ENCODE results near the gene PTPRS.
"Not testable (repeated sequence)": the region's sequence is repeated elsewhere in the genome, so short reads cannot be mapped to it uniquely, and the experiment has no call there.

Gene PTPRS

GRCh38 chr19:5328407-5328806, 12.2 kb downstream of the PTPRS start:
- not testable (repeated sequence) for H3K9ac ChIP-seq (ENCODE audit: low read depth, low read length); H3K9me3 ChIP-seq (ENCODE audit: control insufficient read depth, insufficient read depth, low read length); H3K4me1 ChIP-seq (ENCODE audit: control insufficient read depth, insufficient read depth, low read length); H3K4me3 ChIP-seq (ENCODE audit: low read depth, low read length); H3K27me3 ChIP-seq (ENCODE audit: control insufficient read depth, insufficient read depth, low read length)
- peaks cover 16% of the 10 kb centered on the region for H3K36me3 ChIP-seq (ENCODE audit: control insufficient read depth, insufficient read depth, low read length)

DNA sequence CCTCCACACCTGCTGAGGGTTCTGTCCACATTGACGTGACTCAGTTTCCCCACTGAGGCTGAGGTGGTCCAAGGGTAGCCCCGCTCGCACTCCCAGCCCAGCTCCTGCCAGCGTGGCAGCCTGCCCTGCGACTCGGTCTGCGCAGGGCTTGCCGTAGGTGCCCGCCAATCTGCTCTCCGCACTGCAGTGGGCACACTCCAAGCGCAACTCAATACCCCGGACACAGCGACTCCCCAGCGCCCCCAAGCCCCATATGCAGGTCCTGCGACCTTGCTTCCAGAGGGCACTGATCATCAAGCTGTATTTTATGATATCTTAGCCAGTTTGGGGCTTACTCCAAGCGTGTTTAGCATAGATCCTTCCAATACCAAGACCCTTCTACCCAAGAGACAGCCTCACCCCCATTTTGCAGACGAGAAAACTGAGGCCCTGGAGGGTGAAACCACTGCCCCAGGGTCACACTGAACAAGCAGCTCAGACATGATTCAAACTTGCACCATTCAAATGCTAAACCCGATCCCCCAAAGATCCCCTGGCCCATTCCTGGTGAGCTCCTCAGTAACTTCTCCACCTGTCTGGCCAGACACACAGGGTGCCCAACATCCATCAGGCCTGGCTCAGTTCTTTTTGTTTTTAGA, 13.5 kb downstream of the PTPRS start:
- H3K36me3 ChIP-seq (ENCODE audit: control insufficient read depth, insufficient read depth, low read length): peaks cover 13% of the 10 kb centered on the region
- H3K4me3 ChIP-seq (ENCODE audit: low read depth, low read length): no peak overlapping the region
- H3K27me3 ChIP-seq (ENCODE audit: control insufficient read depth, insufficient read depth, low read length): no peaks in the 10 kb centered on the region
- H3K9ac ChIP-seq (ENCODE audit: low read depth, low read length): no peak overlapping the region
- no peaks in the 10 kb centered on the region for H3K9me3 ChIP-seq (ENCODE audit: control insufficient read depth, insufficient read depth, low read length)
- H3K4me1 ChIP-seq (ENCODE audit: control insufficient read depth, insufficient read depth, low read length): no peaks in the 10 kb centered on the region

GRCh38 chr19:5326545-5326944, 14.1 kb downstream of the PTPRS start:
- Histone ChIP-seq H3K27me3 (ENCODE audit: control insufficient read depth, insufficient read depth, low read length) (no peaks in the 10 kb centered on the region), H3K9ac (ENCODE audit: low read depth, low read length) (no peak overlapping the region), H3K4me3 (ENCODE audit: low read depth, low read length) (no peak overlapping the region), H3K9me3 (ENCODE audit: control insufficient read depth, insufficient read depth, low read length) (no peaks in the 10 kb centered on the region), H3K36me3 (ENCODE audit: control insufficient read depth, insufficient read depth, low read length) (peaks cover 13% of the 10 kb centered on the region), H3K4me1 (ENCODE audit: control insufficient read depth, insufficient read depth, low read length) (no peaks in the 10 kb centered on the region)

GRCh38 chr19:5324947-5325346, 15.7 kb downstream of the PTPRS start:
- H3K9me3 ChIP-seq (ENCODE audit: control insufficient read depth, insufficient read depth, low read length): no peaks in the 10 kb centered on the region

GRCh38 chr19:5323475-5323811, 17.2 kb downstream of the PTPRS start:
- Histone ChIP-seq H3K4me1 (ENCODE audit: control insufficient read depth, insufficient read depth, low read length) (no peaks in the 10 kb centered on the region), H3K27me3 (ENCODE audit: control insufficient read depth, insufficient read depth, low read length) (no peaks in the 10 kb centered on the region), H3K4me3 (ENCODE audit: low read depth, low read length) (no peak overlapping the region), H3K36me3 (ENCODE audit: control insufficient read depth, insufficient read depth, low read length) (peaks cover 11% of the 10 kb centered on the region), H3K9me3 (ENCODE audit: control insufficient read depth, insufficient read depth, low read length) (no peaks in the 10 kb centered on the region), H3K9ac (ENCODE audit: low read depth, low read length) (no peak overlapping the region)

More at GRCh38 chr19:5324947-5325346, 15.7 kb downstream of the PTPRS start:
- H3K4me1 ChIP-seq (ENCODE audit: control insufficient read depth, insufficient read depth, low read length): no peaks in the 10 kb centered on the region
- no peaks in the 10 kb centered on the region for H3K27me3 ChIP-seq (ENCODE audit: control insufficient read depth, insufficient read depth, low read length)
- no peak overlapping the region for H3K4me3 ChIP-seq (ENCODE audit: low read depth, low read length)
- no peak overlapping the region for H3K9ac ChIP-seq (ENCODE audit: low read depth, low read length)
- H3K36me3 ChIP-seq (ENCODE audit: control insufficient read depth, insufficient read depth, low read length): peaks cover 13% of the 10 kb centered on the region

DNA sequence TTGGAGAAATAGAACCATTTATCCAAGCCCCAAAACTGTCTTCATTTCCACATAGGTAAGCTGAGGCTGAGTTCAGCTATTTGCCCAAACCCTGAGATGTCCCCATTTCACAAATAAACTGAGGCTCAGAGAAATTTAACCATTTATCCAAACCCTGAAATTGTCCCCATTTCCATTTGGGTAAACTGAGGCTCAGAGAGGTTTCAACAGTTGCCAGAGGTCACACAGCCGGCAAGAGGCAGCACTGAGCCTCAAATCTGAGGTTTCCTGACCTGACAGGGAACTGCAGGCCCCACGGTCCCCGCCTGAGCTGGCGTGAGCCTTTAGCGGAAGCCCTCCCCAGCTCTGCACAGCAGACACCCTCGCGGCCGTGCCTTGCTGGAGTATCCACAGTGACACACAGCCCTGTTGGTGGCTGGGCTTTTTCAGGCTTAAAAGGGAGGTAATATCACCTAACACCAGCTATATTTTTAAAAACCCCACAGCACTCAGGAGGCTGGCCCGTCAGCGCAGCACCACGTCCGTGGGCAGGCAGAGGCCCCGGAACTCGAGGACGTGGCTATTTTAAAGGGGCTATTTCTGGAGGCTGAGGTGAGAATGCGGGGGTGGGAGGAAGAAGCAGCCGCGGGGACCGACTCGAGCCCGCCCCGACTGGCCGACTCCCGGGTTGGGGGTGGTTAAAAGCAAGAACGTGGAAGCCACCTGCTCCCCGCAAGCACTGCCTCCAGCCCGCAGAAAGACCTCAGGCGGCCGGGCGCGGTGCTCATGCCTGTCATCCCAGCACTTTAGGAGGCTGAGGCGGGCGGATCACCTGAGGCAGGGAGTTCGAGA, 18.5 kb downstream of the PTPRS start:
- H3K4me1 ChIP-seq (ENCODE audit: control insufficient read depth, insufficient read depth, low read length): no peaks in the 10 kb centered on the region
- H3K36me3 ChIP-seq (ENCODE audit: control insufficient read depth, insufficient read depth, low read length): peaks cover 5% of the 10 kb centered on the region
- H3K9me3 ChIP-seq (ENCODE audit: control insufficient read depth, insufficient read depth, low read length): no peaks in the 10 kb centered on the region
- H3K27me3 ChIP-seq (ENCODE audit: control insufficient read depth, insufficient read depth, low read length): no peaks in the 10 kb centered on the region
- no peak overlapping the region for H3K9ac ChIP-seq (ENCODE audit: low read depth, low read length)
- no peak overlapping the region for H3K4me3 ChIP-seq (ENCODE audit: low read depth, low read length)

GRCh38 chr19:5321066-5321642, 19.5 kb downstream of the PTPRS start:
- H3K9ac ChIP-seq (ENCODE audit: low read depth, low read length): no peak overlapping the region
- H3K9me3 ChIP-seq (ENCODE audit: control insufficient read depth, insufficient read depth, low read length): no peaks in the 10 kb centered on the region
- no peak overlapping the region for H3K4me3 ChIP-seq (ENCODE audit: low read depth, low read length)
- no peaks in the 10 kb centered on the region for H3K4me1 ChIP-seq (ENCODE audit: control insufficient read depth, insufficient read depth, low read length)
- H3K27me3 ChIP-seq (ENCODE audit: control insufficient read depth, insufficient read depth, low read length): no peaks in the 10 kb centered on the region
- peaks cover 5% of the 10 kb centered on the region for H3K36me3 ChIP-seq (ENCODE audit: control insufficient read depth, insufficient read depth, low read length)

DNA sequence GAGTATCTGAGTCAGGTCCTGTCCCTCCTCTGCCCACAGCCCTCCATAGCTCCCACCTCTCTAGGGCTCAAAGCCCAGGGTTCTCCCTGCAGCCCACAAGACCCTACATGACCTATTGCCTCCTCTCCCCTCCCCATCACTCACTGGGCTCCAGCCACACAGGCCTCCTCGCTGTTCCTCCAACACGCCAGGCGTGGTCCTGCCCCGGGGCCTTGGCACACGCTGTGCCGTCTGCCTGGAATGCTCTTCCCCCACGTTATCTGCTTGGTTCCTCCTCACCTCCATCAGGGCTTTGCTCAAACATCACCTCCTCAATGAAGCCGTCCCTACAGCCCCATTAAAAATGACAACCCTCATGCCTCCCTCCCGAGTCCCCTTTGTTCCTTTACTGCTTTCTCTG, 21.1 kb downstream of the PTPRS start:
- no peaks in the 10 kb centered on the region for H3K9me3 ChIP-seq (ENCODE audit: control insufficient read depth, insufficient read depth, low read length)
- H3K27me3 ChIP-seq (ENCODE audit: control insufficient read depth, insufficient read depth, low read length): no peaks in the 10 kb centered on the region
- H3K4me1 ChIP-seq (ENCODE audit: control insufficient read depth, insufficient read depth, low read length): no peaks in the 10 kb centered on the region
- H3K36me3 ChIP-seq (ENCODE audit: control insufficient read depth, insufficient read depth, low read length): peaks cover 5% of the 10 kb centered on the region
- no peak overlapping the region for H3K9ac ChIP-seq (ENCODE audit: low read depth, low read length)
- H3K4me3 ChIP-seq (ENCODE audit: low read depth, low read length): no peak overlapping the region

DNA sequence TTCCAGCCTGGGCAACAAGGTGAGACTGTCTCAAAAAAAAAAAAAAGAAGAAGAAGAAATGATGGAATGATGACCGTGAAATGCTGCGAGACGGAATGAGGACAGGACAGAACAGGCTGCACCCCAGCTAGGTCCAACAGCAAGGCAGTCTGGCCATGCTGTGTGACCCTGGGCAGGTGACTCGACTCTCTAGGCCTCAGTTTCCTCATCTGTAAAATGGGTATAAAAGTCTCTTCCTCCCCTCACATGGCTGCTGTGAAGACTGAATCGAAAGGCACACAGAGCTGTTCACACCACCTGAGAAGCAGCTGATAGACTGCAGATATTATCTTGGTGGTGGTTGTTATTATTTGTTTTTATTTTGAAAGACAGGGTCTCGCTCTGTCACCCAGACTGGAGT, 22.3 kb downstream of the PTPRS start:
- H3K27me3 ChIP-seq (ENCODE audit: control insufficient read depth, insufficient read depth, low read length): no peaks in the 10 kb centered on the region
- no peaks in the 10 kb centered on the region for H3K4me1 ChIP-seq (ENCODE audit: control insufficient read depth, insufficient read depth, low read length)
- no peaks in the 10 kb centered on the region for H3K9me3 ChIP-seq (ENCODE audit: control insufficient read depth, insufficient read depth, low read length)
- no peaks in the 10 kb centered on the region for H3K36me3 ChIP-seq (ENCODE audit: control insufficient read depth, insufficient read depth, low read length)
- no peak overlapping the region for H3K9ac ChIP-seq (ENCODE audit: low read depth, low read length)
- H3K4me3 ChIP-seq (ENCODE audit: low read depth, low read length): no peak overlapping the region

- Histone ChIP-seq H3K9ac (ENCODE audit: low read depth, low read length) (no peak overlapping the region), H3K36me3 (ENCODE audit: control insufficient read depth, insufficient read depth, low read length) (no peaks in the 10 kb centered on the region)
Observed at GRCh38 chr19:5317321-5317720, 23.3 kb downstream of the PTPRS start.

DNA sequence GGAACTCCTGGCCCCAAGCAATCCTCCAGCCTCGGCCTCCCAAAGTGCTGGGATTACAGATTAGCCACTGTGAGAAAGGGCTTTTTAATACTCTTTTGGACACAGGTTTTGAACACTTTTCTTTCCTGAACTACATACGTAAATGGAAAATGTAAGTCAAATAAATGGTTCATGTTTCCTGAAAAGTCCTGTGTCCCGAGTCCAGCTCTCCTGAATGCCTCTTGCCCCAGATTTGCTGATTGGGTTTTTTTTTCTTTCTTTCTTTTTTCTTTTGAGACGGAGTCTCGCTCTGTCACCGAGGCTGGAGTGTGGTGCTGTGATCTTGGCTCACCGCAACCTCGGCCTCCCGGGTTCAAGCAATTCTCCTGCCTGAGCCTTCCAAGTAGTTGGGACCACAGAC, 24.5 kb downstream of the PTPRS start:
- no peak overlapping the region for H3K9ac ChIP-seq (ENCODE audit: low read depth, low read length)

More at GRCh38 chr19:5317321-5317720, 23.3 kb downstream of the PTPRS start:
- Histone ChIP-seq H3K9me3 (ENCODE audit: control insufficient read depth, insufficient read depth, low read length) (no peaks in the 10 kb centered on the region), H3K27me3 (ENCODE audit: control insufficient read depth, insufficient read depth, low read length) (no peaks in the 10 kb centered on the region), H3K4me1 (ENCODE audit: control insufficient read depth, insufficient read depth, low read length) (no peaks in the 10 kb centered on the region), H3K4me3 (ENCODE audit: low read depth, low read length) (no peak overlapping the region)

GRCh38 chr19:5314907-5315298, 25.7 kb downstream of the PTPRS start:
- Histone ChIP-seq H3K9me3 (ENCODE audit: control insufficient read depth, insufficient read depth, low read length) (no peaks in the 10 kb centered on the region), H3K27me3 (ENCODE audit: control insufficient read depth, insufficient read depth, low read length) (no peaks in the 10 kb centered on the region), H3K9ac (ENCODE audit: low read depth, low read length) (no peak overlapping the region), H3K36me3 (ENCODE audit: control insufficient read depth, insufficient read depth, low read length) (no peaks in the 10 kb centered on the region), H3K4me1 (ENCODE audit: control insufficient read depth, insufficient read depth, low read length) (no peaks in the 10 kb centered on the region), H3K4me3 (ENCODE audit: low read depth, low read length) (no peak overlapping the region)

More for the DNA sequence above, 24.5 kb downstream of the PTPRS start:
- H3K9me3 ChIP-seq (ENCODE audit: control insufficient read depth, insufficient read depth, low read length): no peaks in the 10 kb centered on the region
- H3K36me3 ChIP-seq (ENCODE audit: control insufficient read depth, insufficient read depth, low read length): no peaks in the 10 kb centered on the region
- no peaks in the 10 kb centered on the region for H3K27me3 ChIP-seq (ENCODE audit: control insufficient read depth, insufficient read depth, low read length)
- H3K4me3 ChIP-seq (ENCODE audit: low read depth, low read length): no peak overlapping the region
- H3K4me1 ChIP-seq (ENCODE audit: control insufficient read depth, insufficient read depth, low read length): no peaks in the 10 kb centered on the region

All from iPS-15b (cell line).